PC-3 (cell line): Measurements from ENCODE around the gene KRT85.

Source experiments
- EZH2 ChIP-seq: fragments of 300-600 bp; sonication (generic); IDR thresholded peaks from one replicate; pipeline ENCODE4 v1.6.1; 2017; ENCODE audit warnings: antibody characterized with exemption, mild to moderate bottlenecking, low read length; ENCODE audit not compliant: unreplicated experiment
- EZH2phosphoT487 ChIP-seq: fragments of 300-600 bp; sonication (generic); IDR thresholded peaks from 2 replicates; pipeline ENCODE4 v1.6.1; 2018; ENCODE audit warnings: mild to moderate bottlenecking, antibody characterized with exemption, low read length, borderline replicate concordance
- TF ChIP-seq, protein P1 (sequence below): fragments of 300-600 bp; sonication (generic); conservative IDR thresholded peaks from 2 replicates; pipeline ENCODE4 v1.5.1; 2017; ENCODE audit warnings: antibody characterized with exemption, low read depth, mild to moderate bottlenecking, low read length

DNA sequence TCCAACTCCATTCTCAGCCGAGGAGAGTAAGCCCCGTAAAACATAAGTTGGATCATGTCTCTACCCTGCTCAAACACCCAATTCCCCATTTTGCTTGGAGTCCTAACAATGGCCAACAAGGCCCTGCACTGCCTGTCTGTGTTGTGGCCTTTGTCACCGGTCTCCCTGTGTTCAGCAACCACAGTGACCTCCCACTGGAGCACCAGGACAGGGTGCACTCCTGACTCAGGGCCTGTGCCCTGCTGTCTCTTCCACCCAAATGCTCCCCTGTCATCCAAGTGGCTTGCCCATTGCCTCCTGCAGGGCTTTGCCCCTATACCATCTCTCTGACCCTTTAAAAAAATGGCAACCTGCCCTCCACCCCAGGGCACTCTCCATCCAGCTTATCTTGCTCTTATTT, 4.4 kb upstream of the KRT85 start:
- TF ChIP-seq, protein P1, sequence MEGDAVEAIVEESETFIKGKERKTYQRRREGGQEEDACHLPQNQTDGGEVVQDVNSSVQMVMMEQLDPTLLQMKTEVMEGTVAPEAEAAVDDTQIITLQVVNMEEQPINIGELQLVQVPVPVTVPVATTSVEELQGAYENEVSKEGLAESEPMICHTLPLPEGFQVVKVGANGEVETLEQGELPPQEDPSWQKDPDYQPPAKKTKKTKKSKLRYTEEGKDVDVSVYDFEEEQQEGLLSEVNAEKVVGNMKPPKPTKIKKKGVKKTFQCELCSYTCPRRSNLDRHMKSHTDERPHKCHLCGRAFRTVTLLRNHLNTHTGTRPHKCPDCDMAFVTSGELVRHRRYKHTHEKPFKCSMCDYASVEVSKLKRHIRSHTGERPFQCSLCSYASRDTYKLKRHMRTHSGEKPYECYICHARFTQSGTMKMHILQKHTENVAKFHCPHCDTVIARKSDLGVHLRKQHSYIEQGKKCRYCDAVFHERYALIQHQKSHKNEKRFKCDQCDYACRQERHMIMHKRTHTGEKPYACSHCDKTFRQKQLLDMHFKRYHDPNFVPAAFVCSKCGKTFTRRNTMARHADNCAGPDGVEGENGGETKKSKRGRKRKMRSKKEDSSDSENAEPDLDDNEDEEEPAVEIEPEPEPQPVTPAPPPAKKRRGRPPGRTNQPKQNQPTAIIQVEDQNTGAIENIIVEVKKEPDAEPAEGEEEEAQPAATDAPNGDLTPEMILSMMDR = no peak
- TF ChIP-seq EZH2 (no peak), EZH2phosphoT487 (no peak)
